ENCODE results near the gene AXL. TPM values are rescaled to one million over a fixed set of nuclear protein-coding genes. Genes with fewer than 3 reads are reported as not detected.

The AXL gene
- total and polyA plus RNA-seq, 2 of the 13 experiments (the other 11 are each of a cell fraction or from before 2014, with no cell fraction given): 0.71 to 5.9 TPM

DNA sequence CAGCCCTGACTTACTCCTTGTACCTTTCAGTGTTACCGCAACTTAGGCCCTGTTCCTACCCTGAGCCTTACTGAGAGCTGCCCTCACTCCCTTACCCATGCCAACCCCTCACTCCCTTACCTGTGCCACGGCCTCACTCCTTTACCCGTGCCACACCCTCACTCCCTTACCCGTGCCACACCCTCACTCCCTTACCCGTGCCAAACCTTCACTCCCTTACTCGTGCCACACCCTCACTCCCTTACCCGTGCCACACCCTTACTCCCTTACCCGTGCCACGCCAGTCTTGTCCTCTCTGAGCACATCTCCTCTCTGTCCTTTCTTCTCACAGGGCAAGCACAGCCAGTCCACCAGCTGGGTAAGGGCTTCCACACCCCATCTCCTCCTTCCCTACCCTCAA is 20.3 kb downstream of the AXL start:
- BruUV-seq (replicated peaks): no TSS peak
- no peaks in the 10 kb centered on the region for H3K79me2 ChIP-seq (ENCODE audit: insufficient read depth, low read length)
- in situ Hi-C loops (cut with HindIII; ENCODE audit: extremely low pct_ligation_motif_present, low pct_unique_long_range_greater_than_20kb): no loop called here

More for the DNA sequence above, 20.3 kb downstream of the AXL start:
- Histone ChIP-seq H3K36me3 (replicated peaks in 1 of 2; ENCODE audit: control insufficient read depth in 1 of 2, insufficient read depth in 2 of 2, low read length in 2 of 2) (no peaks in the 10 kb centered on the region), H3K4me2 (ENCODE audit: low read depth, low read length) (no peak overlapping the region), H4K20me1 (ENCODE audit: insufficient read depth, low read length) (no peaks in the 10 kb centered on the region), H3K27me3 (ENCODE audit: control insufficient read depth in 1 of 2, insufficient read depth in 2 of 2, low read length in 2 of 2) (no peaks in the 10 kb centered on the region), H2AFZ (ENCODE audit: low read length) (no peak overlapping the region), H3K4me3 (replicated peaks in 1 of 3; ENCODE audit: insufficient read depth in 1 of 3, low read depth in 2 of 3, low read length in 3 of 3) (no peak overlapping the region), H3K9me3 (ENCODE audit: low read length) (no peaks in the 10 kb centered on the region), H3K27ac (ENCODE audit: extremely low read length, insufficient read depth, low read length) (no peak overlapping the region), H3K4me1 (ENCODE audit: insufficient read depth, low read length) (no peaks in the 10 kb centered on the region), H3K9ac (ENCODE audit: insufficient read depth, low read depth, low read length) (no peak overlapping the region)
- CTCF ChIA-PET (ENCODE audit: low intra/inter-chr PET ratio, low total read pairs): no interaction called here
- no peak for TF ChIP-seq HMGA1 (CRISPR knock-in tag; conservative IDR thresholded peaks at IDR 0.05)
- no peak for TF ChIP-seq ZNF766 (CRISPR knock-in tag; IDR thresholded peaks at IDR 0.05; ENCODE audit: borderline replicate concordance)
- no peak for TF ChIP-seq DNMT1 (CRISPR knock-in tag; IDR thresholded peaks at IDR 0.05)
- TF ChIP-seq CREM (IDR thresholded peaks at IDR 0.05): no peak
- TF ChIP-seq CREM (CRISPR knock-in tag; IDR thresholded peaks at IDR 0.05): no peak
- TF ChIP-seq ZNF33A (CRISPR knock-in tag; IDR thresholded peaks at IDR 0.05; ENCODE audit: borderline replicate concordance): no peak
- TF ChIP-seq SALL2 (CRISPR knock-in tag; IDR thresholded peaks at IDR 0.05): no peak
- TF ChIP-seq NCOR1 (IDR thresholded peaks at IDR 0.05; ENCODE audit: borderline replicate concordance, low read length): no peak
- no peak for TF ChIP-seq ELF4 (CRISPR knock-in tag; IDR thresholded peaks at IDR 0.05; ENCODE audit: borderline replicate concordance)
- no peak for TF ChIP-seq KLF6 (CRISPR knock-in tag; IDR thresholded peaks at IDR 0.05)
- no peak for TF ChIP-seq ZNF282 (IDR thresholded peaks at IDR 0.05; ENCODE audit: partially characterized antibody)
- no peak for TF ChIP-seq ZFP36L2 (CRISPR knock-in tag; IDR thresholded peaks at IDR 0.05)
- TF ChIP-seq, protein P1, sequence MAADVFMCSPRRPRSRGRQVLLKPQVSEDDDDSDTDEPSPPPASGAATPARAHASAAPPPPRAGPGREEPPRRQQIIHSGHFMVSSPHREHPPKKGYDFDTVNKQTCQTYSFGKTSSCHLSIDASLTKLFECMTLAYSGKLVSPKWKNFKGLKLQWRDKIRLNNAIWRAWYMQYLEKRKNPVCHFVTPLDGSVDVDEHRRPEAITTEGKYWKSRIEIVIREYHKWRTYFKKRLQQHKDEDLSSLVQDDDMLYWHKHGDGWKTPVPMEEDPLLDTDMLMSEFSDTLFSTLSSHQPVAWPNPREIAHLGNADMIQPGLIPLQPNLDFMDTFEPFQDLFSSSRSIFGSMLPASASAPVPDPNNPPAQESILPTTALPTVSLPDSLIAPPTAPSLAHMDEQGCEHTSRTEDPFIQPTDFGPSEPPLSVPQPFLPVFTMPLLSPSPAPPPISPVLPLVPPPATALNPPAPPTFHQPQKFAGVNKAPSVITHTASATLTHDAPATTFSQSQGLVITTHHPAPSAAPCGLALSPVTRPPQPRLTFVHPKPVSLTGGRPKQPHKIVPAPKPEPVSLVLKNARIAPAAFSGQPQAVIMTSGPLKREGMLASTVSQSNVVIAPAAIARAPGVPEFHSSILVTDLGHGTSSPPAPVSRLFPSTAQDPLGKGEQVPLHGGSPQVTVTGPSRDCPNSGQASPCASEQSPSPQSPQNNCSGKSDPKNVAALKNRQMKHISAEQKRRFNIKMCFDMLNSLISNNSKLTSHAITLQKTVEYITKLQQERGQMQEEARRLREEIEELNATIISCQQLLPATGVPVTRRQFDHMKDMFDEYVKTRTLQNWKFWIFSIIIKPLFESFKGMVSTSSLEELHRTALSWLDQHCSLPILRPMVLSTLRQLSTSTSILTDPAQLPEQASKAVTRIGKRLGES (CRISPR knock-in tag; IDR thresholded peaks at IDR 0.05; ENCODE audit: borderline replicate concordance): no peak
- TF ChIP-seq SP5 (CRISPR knock-in tag; IDR thresholded peaks at IDR 0.05; ENCODE audit: borderline replicate concordance, low read depth): no peak
- TF ChIP-seq, protein P2, sequence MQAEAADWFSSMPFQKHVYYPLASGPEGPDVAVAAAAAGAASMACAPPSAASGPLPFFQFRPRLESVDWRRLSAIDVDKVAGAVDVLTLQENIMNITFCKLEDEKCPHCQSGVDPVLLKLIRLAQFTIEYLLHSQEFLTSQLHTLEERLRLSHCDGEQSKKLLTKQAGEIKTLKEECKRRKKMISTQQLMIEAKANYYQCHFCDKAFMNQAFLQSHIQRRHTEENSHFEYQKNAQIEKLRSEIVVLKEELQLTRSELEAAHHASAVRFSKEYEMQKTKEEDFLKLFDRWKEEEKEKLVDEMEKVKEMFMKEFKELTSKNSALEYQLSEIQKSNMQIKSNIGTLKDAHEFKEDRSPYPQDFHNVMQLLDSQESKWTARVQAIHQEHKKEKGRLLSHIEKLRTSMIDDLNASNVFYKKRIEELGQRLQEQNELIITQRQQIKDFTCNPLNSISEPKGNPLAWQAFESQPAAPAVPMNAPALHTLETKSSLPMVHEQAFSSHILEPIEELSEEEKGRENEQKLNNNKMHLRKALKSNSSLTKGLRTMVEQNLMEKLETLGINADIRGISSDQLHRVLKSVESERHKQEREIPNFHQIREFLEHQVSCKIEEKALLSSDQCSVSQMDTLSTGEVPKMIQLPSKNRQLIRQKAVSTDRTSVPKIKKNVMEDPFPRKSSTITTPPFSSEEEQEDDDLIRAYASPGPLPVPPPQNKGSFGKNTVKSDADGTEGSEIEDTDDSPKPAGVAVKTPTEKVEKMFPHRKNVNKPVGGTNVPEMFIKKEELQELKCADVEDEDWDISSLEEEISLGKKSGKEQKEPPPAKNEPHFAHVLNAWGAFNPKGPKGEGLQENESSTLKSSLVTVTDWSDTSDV (CRISPR knock-in tag; IDR thresholded peaks at IDR 0.05): no peak
- TF ChIP-seq KLF13 (CRISPR knock-in tag; IDR thresholded peaks at IDR 0.05): no peak
- TF ChIP-seq SMAD9 (CRISPR knock-in tag; IDR thresholded peaks at IDR 0.05): no peak
- no peak for TF ChIP-seq HDAC2 (CRISPR knock-in tag; IDR thresholded peaks at IDR 0.05)
- no peak for FAIRE-seq
- ATAC-seq: no peak
- no peak for DNase-seq (ENCODE audit: low spot score)
- POLR2A ChIA-PET: no interaction called here
- intact Hi-C loops (cut with micrococcal nuclease; ENCODE audit: unreplicated experiment): no loop called here
- WGBS (ENCODE audit: low lambda C conversion rate): 85% methylated on average over 9 of the region's 9 CpGs

All from HepG2 (cell line).